Islet of Langerhans (tissue), 1 donor: Measurements from ENCODE around the gene VTI1A.

Source experiments
- FAIRE-seq: peaks from one replicate; lab custom pipeline; 2011; peaks lifted over from hg19 to GRCh38; lab: Jason Lieb, UNC

VTI1A gene

DNA sequence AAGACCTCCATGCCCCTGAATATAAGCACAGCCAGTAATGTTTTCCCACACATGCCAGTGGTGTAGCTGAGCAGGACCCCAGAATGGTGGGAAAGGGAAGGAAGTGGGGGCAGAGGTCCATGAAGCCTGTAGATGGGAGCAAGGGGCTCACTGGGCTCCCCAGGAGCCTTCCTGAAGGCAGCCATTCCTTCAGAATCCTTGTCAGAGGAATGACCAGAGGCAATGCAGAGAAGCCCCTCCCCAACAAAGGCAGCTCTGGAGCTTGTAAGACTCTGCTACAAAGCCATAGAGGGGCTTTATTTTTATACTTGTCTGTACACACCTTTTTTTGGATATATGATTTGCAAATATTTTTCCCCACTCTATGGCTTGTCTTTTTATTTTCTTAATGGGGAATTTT lies 338.1 kb downstream of the VTI1A start:
- no peak for FAIRE-seq

DNA sequence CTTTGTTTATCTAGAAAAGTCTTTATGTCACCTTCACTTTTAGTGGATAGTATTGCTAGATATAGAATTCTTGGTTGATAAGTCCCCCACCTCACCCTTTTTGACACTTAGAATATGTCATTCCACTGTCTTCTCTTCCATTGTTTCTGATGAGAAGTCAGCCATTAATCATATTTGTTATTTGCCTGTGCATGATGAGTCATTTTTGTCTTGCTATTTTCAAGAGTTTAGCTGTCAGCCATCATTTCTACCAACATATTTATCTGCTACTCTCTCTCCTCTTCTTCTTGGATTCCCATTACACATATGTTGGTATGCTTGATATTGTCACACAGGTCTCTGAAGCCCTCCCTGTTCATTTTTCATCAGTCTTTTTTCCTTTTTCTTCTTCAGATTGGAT lies 342.2 kb downstream of the VTI1A start:
- no peak for FAIRE-seq

DNA sequence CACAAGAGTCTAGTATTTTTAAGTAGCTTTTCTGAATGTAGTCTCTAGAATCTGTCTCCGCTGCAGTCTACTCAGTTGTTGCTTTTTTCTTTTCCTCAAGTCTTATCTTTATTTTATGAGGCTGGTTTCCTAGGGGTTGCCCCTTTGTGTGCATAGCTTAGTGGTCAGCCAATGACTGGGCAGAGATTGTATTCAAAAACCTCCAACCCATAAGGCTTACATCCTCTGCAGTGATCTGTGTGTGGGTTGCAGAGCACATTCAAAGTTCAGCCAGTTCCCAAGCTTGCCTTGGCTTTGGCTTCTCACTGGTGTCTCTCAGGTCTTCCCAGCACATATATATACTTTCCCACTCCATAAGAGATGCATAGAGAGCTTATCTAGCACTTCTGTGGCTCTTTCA lies 343.0 kb downstream of the VTI1A start:
- no peak for FAIRE-seq

DNA sequence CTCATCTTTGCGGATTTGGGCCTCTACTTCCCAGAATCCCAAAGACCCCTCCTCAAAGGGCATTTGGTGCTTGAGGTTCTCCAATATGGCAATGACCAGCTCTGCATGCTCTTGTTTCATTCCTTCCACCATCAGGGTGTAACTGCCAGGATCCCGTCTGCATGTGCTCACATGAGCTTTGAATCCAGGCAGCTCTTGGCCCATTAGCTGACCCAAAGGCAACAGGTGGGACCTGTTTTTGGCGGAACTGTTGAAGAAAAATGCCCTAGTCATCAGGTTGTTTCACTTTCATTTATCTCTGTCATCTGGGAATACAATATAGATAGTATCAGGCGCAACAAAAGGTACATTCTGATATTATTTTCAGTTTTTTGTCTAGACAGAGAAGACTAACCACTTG lies 343.9 kb downstream of the VTI1A start:
- FAIRE-seq: no peak

DNA sequence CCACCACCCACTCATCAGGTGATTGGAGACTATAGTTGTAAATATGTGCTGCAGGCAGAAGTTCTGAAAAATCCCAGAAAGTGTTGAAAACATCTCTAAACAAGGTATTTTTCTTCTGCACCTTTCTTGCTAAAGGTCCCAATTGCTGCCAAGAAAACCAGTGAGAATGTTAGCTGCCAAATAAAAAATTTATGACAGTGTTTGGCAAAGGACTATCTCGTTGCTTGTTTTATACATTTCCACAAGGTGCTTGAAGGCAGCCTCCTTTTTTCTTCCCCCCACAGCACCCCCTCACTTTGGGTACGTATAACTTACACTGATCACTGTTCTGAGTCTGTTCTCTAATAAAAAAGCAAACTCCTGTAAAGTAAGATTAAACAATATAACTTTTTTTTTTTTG lies 344.4 kb downstream of the VTI1A start:
- FAIRE-seq: no peak

DNA sequence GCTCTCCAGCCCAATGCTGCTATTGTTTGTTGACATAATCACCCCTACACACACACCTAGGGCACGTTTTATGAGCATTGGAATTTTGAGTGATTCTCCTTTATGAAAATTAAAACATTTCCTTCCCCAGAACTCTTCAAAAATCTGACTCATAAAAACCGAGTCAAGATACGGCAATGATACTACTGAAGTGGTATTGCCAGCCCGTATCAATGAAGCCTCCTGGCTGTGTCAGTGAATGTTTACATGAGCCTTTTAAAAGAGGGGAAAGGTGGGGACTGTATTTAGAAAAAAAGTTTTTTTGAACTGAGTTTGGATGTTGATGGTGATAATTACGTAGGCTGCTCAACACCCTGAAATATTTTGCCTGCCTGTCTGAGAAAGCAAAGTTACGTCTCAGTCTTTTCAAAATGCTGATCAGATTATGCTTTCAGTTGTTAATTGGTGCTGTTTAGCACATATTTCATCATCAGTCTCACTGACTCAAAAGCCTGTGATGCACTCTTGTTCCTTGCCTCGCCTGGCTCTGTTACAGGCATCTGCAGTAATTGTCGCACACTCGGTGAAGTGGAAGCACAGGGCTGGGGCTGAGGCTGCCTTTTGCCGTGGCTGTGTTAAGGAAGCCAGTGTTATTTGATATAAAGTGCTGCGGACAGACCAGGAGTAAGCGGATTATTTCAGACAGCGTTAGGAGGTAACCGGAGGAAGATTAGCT lies 345.6 kb downstream of the VTI1A start:
- peak; percentile 88 for FAIRE-seq

DNA sequence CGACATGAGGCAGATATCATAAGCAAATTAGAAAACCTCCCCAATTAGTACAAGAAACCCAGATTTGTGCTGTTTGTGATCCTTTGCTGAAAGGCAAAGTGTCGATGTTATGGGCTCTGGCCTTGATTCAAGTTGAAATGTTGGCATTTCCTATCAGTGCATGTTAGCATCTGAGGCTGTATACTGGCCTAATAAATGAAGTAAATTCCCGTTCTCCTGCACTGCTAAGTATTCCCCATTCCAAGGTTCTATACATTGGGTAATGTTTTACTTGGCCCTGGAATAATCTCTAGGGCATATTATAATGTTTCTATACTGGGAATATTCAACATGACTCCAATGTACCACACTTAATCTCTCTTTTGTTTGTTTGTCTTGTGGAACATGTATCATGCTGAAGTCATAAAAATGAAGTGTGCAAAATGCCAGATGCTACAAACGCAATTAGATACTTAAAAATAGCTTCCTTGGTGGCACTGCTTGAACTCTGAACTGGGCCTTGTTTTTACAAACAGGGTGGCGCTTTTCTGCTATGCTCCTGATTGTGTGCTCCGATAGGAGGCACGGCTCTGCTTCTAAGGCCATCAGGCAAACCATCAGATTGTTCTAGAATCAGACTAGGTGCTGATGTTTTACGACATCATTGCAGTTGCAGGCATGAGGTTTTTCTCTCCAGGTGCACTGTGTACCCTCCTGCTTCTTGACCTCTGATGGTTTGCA lies 346.3 kb downstream of the VTI1A start:
- FAIRE-seq: no peak

DNA sequence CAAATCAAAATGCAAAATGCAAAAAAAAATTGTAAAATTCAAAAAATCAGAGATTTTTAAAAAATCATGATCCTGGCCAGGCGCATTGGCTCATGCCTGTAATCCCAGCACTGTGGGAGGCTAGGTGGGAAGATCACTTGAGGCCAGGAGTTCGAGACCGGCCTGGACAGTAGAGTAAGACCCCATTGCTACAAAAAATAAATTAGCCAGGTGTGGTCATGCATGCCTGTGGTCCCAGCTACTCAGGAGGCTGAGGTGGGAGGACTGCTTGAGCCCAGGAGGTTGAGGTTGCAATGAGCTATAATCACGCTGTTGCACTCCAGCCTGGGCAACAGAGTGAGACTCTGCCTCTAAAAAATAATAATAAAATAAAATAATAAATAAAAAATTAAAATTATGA lies 347.2 kb downstream of the VTI1A start:
- no peak for FAIRE-seq

DNA sequence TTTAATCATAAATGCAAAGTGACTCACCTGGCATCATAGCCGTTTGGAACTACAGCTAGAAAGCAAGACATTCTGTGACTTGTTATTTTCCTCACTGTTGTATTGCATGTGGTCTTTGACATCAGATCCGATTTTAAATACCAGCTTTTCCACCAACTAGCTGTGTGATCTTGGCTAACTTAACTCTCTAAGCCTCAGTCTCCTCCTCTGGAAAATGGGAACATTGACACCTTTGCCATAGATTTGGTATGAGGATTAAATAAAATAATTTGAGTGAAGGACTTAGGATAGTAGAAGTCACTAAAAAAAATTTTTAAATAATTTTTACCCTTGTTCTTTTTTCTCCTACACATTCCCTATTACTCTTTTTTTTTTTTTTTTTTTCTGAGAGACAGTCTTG lies 348.1 kb downstream of the VTI1A start:
- FAIRE-seq: no peak

DNA sequence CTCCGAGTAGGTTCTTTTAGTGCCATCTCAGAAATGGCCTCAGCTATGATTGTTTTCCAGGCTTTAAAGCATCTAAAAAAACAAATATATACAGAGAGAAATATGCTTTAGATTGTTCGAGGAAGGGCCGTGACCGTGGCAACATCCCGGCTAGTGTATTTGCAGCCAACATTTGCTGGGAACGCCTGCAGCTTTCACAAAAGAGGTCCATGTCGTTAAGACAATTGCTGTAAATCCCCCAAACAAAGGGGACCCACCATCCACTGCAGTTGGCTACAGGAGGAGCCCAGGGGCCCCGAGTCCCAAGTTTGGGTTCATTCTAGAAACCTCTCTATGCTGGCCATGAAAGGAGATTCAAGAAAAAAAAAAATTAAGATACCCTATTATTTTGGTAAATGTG lies 350.2 kb downstream of the VTI1A start:
- FAIRE-seq: no peak

DNA sequence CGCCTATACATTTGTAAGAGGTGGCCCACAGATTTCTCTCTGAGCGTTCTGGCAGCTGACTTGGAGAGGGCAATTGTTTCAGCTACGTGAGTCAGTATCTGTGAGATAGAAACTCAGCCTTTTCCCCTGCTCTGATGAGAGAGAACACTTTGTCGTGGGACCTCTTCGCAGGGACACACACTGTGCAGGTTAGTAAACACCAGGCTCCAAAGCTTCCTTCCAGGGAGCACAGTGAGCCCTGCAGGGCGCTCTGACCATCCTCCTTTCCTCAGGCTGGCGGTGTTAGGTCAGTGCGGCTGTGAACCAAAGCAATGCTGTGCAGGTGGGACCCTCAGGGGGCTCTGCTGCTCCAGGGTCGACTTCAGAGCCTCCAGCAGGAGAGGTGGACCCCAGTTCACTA lies 350.8 kb downstream of the VTI1A start:
- no peak for FAIRE-seq

DNA sequence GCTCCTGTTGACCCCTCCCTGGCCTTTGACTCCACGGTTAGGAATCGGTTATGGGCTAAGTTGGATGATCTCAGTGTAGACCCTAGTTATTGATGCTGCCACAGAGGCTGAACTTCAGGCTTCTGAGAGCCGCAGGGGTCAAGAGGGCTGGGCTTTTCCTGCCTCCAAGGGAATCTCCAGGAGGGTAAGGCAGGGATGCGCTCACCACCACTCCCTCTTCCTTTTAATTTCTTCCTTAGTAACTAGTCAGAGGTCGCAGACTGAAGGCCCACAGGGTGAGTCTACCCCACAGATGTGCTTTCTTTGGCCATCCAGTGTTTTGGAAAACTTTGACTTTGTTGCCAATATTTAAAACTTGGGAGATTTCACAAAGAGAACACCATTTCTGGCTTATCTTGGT lies 352.0 kb downstream of the VTI1A start:
- no peak for FAIRE-seq

DNA sequence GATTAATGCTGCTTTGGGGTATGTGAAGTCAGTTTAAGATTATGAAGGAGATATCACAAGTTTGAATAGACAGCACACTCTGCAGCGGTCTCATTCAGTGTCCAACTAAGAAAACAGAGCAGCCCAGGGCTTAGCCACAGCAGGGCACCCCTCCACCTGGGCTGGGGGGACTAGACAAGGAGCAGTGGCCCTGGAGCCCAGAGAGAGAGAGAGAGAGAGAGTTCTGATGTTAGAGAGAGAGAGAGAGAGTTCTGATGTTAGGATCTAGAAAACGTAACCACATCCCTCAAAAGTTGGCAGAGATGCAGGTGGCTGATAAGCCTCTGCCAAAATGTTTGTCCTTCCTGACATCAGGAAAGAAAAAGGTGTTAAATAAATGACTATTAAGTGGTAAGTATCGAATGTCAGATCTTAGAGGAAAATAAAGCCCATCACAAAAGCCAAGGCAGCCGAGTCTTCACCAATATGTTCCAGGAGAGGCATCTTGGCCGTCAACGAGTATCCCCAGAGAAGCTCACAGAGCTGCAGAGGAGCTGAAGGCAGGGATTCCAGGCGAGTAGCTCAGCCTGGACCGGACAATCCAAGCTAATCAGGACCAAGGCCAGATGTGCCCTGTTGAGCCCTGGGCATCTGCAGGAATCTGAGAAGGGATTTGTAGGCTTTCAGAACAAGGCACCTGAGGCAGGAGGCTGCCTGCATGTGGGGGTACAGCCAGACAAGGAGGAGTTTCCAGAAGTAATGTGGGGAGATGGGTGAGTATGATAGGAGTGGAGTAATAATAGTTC lies 352.9 kb downstream of the VTI1A start:
- FAIRE-seq: no peak

DNA sequence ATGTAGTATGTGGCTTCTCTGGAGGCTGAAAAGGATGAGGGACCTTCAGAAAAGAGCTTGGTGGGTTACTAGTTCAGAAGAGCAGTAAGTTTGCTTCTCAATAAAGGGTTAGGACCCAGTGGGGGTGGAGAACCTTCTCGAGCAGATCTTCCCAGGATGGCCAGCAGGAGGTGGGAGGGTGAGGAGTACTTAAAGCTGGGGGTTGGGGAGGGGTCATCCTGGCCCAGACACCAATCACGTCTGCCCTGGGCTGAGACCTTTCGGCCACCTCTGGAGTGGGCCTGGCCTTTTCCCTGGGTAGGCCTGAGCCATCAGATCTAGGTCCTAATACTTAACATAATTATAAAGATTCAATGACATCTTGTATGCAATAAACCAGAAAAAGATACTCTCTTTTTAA lies 354.0 kb downstream of the VTI1A start:
- FAIRE-seq: no peak

DNA sequence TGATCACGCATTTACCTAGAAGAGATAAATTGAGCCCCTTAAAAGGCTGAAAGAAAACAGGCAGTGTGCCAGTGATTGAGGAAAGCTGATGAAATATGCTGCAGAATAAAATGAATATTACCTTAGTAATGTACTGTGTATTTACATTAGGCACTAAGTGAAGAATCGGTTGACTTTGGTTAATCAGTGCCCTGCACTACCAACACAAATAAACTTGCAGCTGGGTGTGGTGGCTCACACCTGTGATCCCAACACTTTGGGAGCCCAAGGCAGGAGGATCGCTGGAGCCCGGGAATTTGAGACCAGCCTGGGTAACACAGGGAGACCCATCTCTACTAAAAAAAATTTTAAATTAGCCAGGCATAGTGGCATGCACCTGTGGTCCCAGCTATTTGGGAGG lies 354.7 kb downstream of the VTI1A start:
- no peak for FAIRE-seq

DNA sequence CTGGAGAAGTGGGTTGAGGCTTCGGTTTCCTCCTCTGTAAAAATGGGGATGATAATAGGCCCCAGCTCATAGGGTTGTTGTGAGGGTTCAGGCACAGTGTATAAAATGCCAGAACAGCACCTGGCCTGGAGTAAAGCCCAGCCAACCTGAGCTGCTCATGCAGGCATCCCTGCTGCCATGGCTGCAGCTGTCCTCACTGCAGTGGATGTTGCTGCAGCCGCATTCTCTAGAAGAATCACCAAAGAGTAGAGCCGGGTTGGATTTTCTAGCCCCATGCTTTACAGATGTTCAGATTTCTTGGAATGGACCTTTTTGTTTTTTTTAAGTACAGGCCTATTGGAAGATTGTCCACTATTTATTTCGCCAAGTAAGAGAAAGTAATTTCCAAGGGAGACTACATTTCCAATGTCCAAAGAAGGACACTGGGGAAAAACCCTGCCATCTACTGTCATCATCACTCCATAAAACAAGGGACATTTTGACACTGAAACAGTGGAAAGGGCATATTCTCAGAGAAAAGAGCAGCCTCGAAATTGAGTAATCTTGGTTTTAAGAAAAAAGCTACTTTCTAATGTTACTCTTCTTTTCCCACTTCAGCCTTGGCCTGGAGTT lies 355.5 kb downstream of the VTI1A start:
- no peak for FAIRE-seq

DNA sequence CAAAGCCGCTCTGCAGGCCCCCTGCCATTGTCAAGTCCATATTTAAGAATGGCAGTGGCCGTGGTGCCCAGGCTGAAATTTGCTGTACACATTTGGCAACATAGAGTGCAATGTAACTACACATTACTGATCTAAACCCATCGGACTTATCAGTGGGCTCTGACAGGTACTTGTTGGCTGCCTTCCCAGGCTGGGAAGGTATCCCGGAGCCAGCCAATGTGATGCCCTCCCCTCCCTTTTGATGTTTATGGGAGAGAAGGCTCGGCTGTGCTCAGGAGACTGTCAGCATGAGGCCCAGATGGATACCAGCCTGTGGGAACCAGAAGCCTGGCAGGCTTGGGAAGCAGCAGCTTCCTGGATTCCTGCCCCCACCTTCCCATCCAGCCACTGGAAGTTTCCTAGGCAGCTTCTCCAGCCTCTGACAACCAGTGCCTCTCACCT lies 357.0 kb downstream of the VTI1A start:
- FAIRE-seq: no peak

DNA sequence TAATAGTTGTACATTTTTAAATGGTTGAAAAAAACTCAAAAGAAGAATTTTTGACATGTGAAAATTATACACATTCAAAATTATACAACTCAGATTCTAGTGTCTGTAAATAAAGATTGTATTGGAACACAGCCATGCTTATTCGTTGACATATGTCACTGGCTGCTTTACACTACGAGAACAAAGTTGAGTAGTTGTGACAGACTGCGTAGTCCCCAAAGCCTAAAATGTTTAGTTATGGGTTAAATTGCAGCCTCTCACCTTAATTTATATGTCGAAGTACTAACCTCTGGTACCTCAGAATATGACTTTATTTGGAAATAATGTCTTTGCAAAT lies 358.2 kb downstream of the VTI1A start:
- FAIRE-seq: no peak

DNA sequence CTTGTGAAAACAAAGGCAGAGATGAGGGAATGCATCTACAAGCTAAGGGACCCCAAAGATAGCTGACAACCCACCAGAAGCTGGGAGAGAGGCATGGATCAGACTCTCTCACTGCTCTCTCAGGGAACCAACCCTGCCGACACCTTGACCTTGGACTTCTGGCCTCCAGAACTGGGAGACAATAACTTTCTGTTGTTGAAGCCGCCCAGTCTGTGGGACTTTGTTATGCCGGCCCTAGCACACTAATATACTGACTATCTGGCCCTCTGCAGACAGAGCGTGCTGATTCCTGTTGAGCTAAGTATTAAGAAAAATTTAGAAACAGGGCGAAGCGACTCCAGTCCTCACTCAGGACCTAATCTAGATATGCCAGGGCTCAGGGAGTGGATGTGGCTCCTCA lies 358.7 kb downstream of the VTI1A start:
- no peak for FAIRE-seq

DNA sequence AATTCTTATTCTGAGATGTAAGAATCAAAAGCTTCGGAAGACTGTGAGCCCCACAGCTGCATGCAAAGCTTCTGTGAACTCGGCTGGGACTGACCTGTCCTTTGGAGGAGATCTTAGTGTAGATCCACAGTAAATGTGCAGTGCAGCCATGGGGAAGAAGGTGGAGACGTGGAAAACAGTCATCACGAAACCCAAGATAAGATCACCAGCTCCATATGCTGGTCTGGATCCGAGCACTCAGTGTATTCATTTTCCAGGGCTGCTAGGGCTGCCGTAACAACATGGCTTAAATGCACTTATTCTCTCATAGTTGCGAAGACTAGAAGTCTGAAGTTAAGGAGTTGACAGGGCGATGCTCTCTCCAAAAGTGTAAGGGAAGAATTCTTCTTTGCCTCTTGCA lies 360.0 kb downstream of the VTI1A start:
- no peak for FAIRE-seq

DNA sequence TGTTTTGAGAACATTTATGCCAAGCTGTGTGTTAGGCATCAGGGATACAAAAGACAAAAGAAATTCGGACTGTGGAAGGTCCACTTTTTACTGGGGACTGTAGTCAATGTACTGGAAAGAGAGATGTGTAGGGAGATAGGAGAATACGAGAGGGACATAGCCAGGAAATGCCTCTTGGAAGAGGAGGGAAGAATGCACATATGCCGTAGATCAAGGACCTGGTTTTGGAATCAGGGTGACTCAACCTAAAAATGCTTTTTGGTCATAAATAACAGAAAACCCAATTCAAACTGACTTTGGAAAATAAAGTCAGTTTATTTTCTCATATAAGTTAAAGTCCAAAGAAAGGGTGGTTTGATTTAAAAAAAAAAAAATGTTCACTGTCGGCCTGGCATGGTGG lies 362.7 kb downstream of the VTI1A start:
- FAIRE-seq: no peak

DNA sequence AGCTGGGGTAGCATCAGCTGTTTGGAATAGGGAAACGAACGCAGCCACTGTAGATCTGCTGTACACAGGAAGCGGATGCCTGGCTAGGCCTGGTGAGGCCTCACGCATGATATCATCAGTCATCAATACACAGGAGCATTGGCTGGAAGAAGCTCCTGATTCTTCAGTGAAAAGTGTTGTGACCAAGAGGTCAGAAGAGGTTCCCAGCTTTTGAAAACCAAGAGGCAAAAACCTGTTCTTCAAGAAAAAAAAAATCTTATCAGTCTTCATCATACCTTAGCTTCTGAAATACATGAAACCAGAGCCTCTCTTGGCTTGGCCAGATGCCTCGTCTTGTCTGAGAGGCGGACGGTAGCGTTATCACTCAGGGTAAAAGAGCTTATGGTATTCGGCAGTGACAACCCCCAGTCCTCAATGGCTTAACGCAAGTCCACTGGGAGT lies 363.7 kb downstream of the VTI1A start:
- no peak for FAIRE-seq
